H4 (cell line): ENCODE measurements around the gene SLC4A9. TPM values are rescaled to one million over a fixed set of nuclear protein-coding genes. Genes with fewer than 3 reads are reported as not detected.
"Not testable (repeated sequence)": the region's sequence is repeated elsewhere in the genome, so short reads cannot be mapped to it uniquely, and the experiment has no call there.

ENCODE experiments used
- DNase-seq: peaks from one replicate; pipeline ENCODE4 v3.0.0-alpha.2; 2015; ENCODE audit warnings: low spot score
- total RNA-seq: library from RNA; depleted of rRNA; stranded (reverse); fragments of >200 nt; shearing (Covaris generic); gene quantifications from 2 replicates; pipeline ENCODE4 v1.2.3, GENCODE V29; 2014

SLC4A9 gene
- total RNA-seq, 1 experiment from 2014 or later: not detected

DNA sequence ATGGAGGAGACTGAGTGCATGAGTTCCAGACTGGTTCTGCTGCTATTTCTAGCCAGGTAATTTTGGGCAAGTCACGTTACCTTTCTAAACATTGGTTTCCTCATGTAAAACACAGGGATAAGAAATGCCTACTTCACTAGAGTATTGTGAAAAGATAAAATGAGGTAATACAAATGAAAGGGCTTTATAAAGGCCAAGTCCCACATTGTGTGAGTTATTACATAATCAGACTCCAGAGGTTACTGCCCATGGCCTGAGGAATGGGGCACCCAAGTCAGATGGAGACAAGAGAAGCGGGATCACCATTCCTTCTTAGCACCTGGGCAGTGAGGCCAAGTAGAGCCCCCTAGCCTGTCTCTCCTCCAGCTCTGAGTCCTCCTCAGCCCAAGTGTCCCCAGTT, 21.1 kb upstream of the SLC4A9 start:
- DNase-seq: no peak

DNA sequence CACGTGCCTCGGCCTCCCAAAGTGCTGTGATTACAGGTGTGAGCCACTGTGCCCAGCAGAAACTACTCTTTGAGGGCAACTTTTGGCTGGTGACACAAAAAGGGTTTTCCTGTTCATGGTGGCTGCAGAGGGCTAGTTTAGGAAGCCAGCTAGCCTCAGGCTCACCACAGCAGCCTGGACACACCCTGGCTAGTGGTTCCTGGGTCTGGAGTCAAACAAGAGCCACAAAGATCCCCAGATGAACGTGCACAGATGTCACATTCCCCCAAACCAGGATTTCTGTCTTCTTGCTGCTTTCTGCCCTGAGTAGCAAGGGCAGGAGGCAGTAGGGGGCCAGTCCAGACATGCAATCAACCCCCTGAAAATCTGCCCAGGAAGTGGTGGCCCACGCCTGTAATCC, 20.4 kb upstream of the SLC4A9 start:
- DNase-seq: no peak

DNA sequence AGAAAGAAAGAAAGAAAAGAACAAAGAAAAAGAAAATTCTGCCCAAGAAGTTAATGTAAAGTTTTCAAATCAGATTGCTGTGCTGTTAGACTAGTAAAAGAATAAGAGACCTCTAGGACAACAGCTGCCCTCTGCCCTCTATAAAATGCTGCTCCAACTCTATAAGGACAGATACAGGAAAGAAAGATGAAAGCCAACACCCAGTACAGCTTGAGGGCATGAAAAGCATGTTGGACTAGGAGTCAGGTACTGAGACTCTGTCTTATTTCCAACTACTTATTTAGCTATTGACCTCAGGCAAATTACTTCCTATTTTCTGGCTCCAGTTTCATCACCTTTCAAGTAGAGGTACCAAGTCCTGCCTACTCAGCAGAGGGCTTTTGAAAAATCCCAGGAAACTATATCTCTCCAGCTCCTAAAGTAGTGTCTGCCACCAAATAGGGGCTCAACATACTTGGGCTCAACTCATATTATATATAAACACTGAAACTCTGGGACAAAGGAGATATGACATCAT, 19.3 kb upstream of the SLC4A9 start:
- DNase-seq: no peak

DNA sequence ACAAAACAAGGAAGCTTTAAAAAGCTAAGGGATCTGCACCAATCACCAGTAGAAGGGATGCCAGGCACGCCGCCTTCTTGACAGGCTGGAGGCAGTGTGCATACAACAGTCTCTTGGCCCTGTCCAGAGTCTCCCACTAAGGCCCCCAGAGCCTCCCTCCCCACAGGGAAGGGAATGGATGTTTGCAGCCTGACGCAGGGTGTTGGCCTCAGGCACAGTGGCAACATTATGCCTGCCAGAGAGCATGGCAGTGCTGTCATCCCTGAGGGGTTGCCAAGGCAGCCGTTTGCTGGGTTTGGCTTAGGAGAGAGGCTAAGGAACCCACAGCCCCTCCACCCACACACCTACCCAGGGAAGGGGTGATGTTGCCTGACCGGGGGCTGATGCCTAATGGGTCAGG, 18.4 kb upstream of the SLC4A9 start:
- DNase-seq: no peak

DNA sequence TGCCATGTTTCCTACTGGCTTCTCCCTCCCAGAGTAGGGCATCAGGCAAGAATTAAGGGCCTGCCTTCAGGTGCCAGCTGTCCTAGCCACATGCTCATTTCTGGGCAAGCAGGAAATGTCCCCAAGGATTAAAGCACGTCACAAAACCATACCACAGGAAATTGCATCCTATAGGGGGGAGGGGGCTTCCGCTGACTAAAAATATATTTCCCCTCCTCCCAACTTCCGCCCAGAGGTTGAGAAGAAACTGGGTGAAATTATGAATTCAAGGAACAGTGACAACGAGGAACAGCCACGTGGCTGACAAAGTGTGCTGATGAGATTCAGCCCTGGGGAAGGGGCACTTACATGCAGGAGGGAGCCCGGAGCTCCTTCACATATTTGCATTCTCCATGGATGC, 17.7 kb upstream of the SLC4A9 start:
- DNase-seq: no peak

DNA sequence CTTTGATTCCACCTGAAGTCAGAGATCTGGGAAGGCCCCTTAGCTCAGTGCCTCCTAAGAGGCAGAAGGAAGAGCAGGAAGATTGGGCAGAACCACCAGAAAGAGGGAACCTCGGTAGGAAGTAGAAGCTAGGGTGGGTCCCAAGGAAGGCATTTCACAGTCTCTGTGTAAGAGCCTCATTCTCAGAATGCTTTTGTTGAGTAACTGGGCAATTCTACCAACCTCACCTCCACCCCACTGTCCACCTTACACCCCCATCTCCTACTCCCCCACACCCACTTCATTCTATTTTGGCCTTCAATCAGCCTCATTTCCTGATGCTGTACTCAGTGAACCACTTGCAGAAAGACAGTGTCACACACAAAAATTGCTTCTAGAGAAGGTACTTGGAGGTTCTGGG, 17.1 kb upstream of the SLC4A9 start:
- no peak for DNase-seq

DNA sequence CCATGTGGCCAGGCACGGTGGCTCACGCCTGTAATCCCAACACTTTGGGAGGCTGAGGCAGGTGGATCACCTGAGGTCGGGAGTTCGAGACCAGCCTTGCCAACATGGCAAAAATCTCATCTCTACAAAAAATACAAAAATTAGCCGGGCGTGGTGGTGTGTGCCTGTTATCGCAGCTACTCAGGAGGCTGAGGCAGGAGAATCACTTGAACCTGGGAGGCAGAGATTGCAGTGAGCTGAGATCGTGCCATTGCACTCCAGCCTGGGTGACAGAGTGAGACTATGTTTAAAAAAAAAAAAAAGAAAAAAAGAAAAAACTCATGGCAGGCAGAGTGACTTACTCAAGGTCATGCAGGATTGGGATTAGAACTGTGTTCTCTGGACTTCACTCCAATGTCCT, 16.1 kb upstream of the SLC4A9 start:
- DNase-seq: not testable (repeated sequence)

DNA sequence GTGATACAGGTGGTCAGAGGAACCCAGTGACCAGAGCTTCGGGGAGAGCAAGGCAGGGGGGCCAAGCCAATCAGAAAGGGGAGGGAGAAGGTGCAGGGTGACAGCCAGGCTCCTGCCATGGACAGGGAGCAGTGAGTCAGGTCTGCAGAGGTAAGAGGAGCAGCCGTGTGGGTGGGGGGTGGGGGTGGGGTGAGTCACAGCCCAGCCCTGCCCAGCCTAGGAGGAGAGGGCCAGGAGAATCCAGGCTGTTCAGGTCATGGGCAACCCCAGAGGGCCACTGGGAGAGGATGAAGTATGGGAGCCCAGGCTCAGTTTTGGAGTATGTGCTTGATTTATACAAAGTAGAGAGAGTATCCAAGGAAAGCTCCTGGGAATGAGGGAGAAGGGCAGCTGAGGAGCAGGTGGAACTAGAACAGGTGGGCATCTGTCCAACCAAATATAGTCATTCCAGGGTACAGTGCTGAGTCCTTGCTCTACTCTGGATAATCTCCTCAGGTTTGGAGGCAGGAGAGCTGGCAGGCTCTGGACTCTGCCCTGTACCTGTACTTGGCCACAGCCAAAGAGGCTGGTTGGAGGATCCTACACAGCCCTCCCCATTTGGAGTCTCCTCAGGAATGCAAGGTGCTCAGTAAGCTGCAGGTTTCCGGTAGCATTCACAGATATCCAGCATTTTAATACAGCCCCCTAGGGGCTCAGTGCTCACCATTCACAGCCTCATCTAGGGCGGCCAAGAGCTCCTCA, 15.1 kb upstream of the SLC4A9 start:
- DNase-seq: no peak

DNA sequence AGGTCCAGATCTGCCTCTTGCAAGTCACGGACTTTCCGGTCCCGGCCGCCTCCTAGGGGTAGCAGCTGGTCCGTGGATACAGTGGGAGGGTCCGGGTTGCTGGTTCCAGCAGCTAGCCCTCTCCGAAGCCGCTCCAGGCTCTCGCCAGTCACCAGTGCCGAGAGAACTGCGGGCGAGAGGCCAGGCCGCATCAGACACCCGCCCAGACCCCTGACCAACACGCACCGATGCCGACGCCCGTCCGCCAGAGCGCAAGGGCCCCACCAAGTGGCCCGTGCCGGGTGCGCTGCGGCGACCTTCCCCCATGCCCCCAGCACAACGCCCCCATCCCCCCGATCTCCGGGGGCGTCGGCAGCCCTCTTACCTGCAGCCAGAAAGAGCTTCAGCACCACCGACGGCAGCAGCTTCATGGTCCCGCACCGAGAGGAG, 14.1 kb upstream of the SLC4A9 start:
- DNase-seq: no peak

DNA sequence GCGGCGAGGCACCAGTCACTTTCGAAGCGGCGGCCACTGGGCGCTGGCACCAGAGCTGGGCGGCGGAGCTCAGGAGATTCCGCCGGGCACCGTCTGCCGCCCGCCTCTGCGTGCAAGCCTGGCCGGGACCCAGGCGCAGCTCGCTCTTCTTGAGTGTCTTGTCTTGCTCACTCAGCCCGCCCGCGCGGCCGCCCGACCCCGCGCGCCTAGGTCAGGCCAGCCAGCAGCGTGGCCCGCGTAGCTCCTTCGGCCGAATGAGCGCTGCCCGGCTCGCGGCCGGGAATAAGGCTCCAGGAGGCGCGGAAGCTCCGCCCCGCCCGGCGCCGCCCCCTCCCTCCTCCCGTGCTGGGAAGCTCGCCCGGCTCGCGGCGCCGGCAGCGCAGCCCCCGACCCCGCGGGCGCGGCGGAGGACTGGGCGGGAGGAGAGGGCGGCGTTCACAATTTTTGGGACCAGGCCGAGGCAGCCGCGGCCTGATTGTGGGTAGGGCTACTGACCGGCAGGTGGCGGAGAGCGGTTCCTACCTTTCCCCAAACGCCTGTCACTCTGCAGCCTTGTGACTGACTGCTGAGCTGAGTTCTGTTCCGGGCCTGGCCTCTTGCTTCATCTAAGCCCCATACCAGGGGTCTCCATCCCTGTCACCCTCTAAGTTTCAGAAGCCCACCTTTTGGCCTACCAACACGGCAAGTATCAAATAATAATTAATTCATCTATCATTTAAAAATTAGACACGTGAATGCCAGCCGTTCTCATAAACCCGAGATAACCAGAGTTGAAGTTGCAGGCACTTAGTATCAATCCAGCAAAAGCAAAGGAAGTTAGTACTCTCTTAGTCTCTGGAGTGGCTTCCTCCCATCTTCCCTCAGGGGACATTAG, 13.4 kb upstream of the SLC4A9 start, which contains the start of gene HBEGF:
Gene HBEGF (minus strand): TSS at position 256 of the 874 bp plus-strand sequence. CDS start 275 bp downstream, outside the sequence.
- peak; percentile 40 for DNase-seq

DNA sequence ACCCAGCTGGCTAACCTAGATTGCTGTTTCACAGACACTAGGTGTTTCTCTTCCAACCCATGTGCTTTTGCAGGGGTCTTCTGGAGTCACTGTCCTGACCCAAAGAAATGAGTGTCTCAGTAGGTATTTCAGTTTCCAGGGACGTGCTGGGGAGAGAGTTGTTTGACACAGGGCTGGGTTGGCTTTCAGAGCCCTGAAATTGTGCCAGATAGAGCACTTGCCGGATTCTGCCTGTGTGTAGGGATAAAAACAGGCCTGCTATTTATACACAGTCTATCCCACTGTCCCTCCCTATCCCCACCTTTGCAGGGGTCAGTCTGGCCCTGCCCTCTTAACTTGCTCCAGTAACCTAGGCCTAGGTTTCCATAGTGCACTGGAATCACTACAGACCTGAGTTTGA, 12.6 kb upstream of the SLC4A9 start:
- DNase-seq: no peak

DNA sequence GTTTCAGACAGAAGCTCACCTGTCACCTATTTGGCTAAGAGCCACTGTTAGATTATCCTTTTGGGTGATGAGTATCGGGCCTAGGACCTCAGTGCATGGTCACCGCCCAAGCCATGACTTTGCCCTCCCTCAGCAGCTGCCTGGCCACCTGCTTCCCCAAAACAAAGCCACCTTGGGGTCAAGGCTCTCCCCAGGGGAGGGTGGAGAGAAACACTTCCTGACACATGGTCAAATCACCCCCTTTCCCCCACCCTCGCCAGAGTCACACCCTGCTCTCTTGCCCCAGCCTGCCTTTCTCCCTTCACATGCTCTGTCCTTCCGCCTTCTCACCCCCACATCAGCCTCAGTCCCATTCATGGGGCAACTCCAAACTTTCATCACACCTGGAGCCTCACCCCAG, 11.9 kb upstream of the SLC4A9 start:
- DNase-seq: no peak

DNA sequence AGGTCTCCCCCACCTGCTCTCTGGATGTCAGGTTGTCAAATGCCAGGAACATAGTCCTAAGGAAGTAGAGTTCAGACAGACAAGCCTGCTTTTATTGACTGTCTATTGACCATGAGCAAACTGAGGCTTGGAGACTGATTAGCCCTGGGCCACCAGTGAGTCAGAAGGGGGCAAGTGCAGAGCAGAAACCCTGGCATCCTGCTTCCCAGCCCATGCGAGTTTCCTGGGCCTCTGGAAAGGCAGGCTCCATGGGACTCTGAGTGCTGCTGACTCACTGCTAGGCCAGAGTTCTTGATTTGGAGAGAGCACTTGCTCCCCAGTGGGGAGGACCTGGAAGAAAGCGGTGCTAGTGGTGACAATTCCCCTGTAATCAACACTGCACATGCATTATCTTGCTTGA, 10.8 kb upstream of the SLC4A9 start:
- no peak for DNase-seq

DNA sequence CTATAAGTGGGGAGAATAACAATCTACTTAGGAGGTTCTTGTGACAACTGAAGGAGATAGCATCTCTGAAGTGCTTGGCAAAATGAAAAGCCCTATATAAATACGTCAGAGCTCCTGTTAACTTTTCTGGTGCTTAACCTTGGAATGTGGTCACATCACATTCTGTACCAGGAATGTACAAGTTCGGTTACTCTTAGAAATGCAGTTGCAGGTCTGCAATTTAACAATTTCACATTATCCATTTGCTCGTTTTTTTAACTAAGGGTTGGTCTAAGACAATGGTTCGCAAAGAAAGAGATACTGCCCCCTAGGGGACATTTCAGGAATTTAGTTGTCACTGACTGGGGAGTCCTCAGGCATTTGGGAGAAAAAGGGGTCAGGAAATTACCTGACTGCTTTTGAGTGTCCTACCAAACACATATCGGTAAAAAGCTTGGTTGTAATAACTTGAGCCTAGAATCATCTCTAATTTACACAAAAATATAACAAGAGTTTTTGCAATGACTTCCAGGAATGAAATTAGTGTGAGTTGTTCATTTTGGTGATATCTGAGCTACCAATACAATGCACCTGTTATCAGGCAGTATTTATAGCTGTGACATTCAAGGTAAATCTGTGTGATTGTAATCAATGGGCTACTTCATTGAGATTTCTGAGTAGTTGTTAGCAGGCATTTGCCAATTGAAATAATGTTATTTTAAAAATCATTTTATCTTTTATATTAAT, 8.2 kb upstream of the SLC4A9 start:
- no peak for DNase-seq

DNA sequence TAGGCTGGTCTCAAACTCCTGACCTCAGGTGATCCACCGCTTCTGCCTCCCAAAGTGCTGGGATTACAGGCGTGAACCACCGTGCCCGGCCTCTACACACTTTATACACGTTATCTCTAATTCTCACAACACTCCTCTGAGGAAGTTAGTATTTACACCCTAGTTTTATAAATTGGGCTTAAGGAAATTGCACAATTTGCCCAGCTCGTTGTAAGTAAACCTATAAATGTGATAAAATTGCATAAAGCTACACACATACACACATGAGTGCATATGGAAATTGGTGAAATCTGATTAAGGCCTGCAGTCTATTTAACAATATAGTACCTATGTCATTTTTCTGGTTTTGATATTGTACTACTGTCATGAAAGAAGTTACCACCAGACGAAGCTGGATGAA, 4.4 kb upstream of the SLC4A9 start:
- no peak for DNase-seq

DNA sequence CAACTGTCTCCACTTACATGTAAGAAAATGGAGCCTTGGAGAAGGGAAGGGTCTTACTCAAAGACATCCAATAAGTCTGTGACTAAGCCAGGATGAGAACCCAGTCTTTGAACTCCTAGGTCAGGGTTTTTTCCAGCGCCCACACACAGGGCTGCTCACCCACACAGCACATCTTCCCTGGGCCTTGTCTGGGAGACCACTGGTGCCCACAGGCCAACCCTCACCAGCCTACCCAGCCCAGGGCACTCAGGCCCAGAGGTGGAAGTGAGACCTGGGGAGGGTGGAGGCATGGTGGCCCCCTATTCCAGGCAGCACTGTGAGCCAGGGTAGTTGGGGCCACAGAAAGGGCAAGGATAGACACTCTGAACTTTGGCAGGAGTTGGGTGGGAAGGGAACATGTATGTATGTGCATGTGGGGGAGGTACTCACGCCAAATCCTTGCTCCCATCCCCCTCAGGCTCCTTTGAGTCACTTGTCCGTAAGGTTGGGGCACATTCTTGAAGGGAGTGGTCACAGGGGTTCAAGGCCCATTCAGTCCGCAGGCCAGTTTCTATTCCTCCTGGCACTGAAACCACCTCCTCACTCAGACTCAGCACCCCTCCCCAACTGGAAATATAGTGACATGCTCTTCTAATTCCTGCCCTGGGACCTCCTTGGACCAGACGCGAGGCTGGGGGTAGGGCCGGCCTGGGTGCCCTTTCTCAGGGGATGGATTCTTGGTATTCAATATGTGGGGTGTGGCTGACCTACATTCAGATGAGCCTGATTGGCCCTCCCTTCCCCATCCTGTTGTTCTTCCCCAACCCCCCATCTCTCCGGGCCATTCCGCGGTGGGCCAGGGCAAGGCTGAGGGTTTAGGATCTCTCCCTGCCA, 2.9 kb upstream of the SLC4A9 start:
- DNase-seq: no peak

DNA sequence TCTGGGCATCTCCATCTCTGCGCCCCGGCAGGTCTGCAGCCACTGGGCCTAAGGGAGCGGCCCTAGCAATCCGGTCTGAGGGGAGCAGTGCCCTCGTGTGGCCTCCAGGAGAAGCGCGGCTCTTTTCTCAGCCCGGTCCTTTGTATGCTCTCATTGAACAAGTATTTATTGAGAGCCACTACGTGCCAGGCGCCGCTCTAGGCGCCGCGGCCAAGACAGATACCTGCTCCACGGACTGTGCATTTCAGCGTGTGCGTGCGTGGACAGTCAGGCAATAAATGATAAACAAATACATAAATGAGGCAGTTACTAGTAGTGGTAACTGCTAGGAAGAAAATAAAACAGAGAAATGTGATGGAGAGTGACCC, 2.3 kb upstream of the SLC4A9 start:
- DNase-seq: peak; percentile 76

DNA sequence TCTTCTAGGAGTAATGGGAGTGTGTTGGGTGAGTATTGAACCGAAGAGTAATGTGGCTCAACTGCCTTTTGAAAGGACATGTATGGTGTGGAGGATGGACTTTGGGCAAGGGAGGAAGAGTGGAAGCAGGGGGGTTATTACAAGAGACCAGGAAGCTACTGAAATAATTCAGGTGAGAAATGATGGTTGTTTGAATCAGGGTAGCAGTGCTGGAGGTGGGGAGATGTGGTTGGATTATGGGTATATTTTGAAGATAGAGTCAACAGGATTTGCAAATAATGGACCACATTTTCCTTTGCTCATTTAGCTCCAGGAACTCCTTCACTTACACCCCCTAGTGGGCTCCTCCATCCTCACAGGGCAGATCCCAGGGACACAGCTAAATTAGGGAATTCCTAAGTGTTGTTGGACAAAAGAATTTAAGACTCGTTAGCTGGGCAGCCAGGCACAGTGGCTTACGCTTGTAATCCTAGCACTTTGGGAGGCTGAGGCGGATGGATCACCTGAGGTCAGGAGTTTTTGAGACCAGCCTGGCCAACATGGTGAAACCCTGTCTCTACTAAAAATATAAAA, 1.2 kb upstream of the SLC4A9 start:
- DNase-seq: no peak

DNA sequence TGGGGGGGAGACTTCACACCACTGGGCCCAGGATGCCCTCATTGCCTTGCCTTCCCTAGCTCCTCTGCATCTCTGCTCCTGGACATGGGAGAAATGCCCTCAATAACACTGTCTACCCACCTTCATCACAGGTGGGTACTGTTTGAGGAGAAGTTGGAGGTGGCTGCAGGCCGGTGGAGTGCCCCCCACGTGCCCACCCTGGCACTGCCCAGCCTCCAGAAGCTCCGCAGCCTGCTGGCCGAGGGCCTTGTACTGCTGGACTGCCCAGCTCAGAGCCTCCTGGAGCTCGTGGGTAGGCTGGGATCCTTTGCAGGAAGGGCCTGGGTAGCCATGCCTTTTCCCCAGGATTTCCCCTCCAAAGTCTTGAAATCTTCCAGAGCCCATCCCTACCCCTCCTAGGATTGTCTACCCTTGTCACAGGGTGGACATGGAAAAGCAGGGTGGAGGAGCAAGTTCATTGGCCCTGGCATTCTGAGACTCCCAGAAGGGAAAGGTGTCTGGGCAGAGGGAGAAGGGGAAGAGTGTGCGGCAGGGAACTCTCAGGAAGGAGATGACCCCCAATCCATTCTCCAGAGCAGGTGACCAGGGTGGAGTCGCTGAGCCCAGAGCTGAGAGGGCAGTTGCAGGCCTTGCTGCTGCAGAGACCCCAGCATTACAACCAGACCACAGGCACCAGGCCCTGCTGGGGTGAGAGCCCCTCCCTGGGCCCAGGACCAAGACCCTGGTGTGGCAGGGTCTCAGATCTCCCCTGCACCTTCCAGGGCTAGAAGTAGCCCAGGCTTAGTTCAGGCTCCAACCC, 886 bp downstream of the SLC4A9 start:
- DNase-seq: no peak

DNA sequence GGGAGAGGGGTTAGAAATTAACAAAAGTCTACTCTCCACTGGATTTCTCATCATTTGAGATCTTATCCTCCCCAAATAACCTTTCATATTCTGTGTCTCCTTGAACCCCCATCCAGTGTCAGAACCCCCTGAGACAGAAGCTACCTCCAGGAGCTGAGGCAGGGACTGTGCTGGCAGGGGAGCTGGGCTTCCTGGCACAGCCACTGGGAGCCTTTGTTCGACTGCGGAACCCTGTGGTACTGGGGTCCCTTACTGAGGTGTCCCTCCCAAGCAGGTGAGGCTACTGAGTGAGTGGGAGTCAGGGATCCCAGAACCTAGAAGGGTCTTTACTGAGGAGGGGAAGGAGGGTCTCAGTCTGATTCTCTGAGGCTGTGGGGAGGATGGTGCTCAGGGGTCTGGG, 1.9 kb downstream of the SLC4A9 start:
- DNase-seq: no peak
